IPS DF 4.7 (cell line): Measurements from ENCODE around the gene TTC24.

Source experiments
- DNase-seq: peaks from one replicate; pipeline ENCODE4 v3.0.0-alpha.2; 2013; ENCODE audit warnings: low spot score; ENCODE audit errors: extremely low read depth

Gene TTC24

DNA sequence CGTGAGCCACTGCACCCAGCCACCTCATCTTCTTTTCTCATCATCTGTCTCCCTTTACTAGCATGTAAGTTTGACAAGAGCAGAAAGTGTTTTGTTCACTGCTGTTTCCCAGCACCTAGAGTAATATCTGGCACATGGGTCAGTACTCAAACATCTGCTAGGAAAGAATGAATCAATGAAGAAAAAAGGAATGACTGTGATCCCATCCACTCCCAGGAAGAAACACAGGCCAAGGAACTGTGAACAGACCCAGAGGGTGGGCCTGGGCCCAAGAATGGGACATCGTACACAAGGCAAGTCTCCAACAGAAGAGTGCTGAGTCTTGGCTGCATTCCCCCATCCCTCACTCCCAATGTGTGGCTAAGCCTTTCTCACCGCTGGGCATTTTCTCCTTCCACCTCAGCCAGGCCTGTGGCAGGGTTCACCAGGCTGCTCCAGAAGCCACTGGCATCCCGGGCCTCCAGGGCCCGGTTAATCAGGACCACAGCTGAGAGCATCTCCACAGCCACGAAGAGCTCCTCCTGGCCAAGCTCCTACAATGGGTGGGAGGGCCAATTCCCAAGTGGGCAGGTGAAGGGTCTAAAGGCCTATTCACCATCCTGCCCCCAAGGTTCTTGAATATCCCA lies 25.6 kb upstream of the TTC24 start:
- DNase-seq = no peak

DNA sequence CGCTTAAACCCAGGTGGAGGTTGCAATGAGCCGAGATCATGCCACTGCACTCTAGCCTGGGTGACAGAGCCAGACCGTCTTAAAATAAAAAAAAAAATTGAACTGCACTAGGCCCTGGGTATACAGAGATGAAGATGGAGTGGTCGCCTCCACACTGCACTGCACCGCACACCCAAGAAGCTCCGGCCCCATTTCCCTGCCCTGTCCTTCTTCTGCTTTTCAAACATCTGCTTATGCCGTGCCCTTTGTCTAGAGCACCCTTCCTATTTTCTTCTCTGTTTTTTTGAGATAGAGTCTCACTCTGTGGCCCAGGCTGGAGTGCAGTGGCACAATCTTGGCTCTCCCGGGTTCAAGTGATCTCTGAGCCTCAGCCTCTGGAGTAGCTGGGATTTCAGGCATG lies 24.6 kb upstream of the TTC24 start:
- no peak for DNase-seq

DNA sequence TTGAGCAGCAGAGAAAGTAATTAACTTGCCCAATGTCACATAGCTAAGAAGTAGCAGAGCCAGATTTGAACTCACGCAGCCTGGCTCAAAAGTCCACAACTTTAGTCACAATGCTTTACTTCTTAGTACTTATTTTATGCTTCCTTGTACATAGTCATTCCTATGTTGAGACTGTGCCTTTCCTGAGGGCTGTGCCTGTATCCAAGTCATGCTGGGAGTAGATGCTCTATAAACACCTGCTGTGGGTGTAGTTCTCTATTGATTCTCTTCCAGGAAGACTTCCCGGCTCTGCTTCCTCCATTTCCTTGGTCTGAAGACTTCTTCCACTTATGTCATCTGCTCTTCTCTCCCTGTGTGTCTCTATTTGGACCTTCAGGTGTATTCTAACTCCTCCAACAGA lies 23.8 kb upstream of the TTC24 start:
- DNase-seq = no peak

DNA sequence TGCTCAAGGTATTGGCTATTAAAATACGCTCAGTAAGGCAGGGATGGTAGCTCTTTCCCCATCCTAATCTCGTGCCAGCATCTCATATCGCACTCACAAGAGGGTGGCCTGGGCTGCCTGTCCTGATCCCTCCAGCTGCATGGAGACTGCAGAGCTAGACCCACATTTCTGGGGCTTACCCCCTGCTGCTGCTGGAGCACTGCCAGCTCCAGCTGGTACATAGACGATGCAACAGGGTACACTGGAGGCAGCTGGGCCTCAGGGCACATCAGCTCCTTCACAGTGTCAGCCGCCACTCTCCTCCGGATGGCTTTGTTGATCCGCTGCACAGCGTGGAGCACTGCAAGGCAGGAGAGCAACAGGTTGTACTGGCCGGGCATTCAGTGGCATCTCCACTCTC lies 23.2 kb upstream of the TTC24 start:
- DNase-seq = no peak

DNA sequence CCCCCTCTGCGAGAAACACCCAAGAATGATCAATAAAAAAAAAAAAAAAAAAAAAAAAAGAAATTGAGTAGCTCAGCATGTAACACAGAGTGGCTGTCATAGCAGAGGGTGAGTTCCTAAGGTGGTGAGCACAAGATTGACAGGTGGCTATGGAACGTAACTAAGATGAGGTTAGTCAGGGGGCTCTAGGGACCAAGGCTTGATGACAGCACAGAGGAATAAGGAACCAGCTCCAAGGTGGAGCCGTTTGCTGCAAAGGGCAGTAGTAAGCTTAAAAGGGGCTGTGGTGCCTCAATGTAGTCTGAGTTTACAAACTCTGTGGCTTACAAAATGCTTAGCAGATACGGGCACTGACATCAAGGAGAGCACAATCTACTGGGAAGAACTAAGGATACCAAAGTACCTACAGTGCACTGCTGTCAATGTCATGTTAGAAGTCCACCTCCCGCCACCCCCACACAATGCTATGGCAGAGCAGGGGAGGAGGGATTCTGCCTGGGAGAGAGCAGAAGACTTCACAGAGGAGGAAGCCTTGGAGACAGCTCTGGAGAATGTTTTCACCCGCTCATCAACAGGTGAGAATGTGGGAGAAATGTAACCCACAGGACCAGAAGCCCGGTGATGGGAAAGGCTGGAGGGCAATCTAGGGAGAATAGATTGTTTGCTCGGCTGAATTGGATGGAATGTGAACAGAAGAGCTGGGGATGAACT lies 20.3 kb upstream of the TTC24 start:
- DNase-seq = no peak

DNA sequence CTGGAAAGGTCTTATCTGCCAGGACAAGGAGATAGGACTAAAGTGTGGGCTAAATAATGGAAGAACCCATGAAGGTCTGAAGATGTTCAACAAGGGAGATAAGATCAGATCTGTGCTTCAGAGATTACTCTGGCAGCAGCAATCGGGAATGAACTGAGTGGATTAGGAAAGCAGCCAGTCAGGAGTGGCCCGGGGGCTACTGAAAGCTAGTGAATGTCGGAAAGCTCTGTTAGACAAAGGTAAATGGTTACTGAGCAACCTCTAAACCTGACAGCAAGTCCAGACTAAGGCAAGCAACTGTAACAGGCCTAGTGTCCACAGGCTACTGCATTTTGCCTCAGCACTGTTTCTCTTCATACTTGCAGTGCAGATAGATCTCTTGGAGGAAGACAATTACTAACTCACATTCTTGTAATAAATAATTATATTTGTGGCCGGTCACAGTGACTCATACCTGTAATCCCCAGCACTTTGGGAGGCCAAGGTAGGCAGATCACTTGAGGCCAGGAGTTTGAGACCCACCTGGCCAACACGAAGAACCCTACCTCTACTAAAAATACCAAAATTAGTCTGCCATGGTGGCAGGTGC lies 19.6 kb upstream of the TTC24 start:
- DNase-seq = no peak

DNA sequence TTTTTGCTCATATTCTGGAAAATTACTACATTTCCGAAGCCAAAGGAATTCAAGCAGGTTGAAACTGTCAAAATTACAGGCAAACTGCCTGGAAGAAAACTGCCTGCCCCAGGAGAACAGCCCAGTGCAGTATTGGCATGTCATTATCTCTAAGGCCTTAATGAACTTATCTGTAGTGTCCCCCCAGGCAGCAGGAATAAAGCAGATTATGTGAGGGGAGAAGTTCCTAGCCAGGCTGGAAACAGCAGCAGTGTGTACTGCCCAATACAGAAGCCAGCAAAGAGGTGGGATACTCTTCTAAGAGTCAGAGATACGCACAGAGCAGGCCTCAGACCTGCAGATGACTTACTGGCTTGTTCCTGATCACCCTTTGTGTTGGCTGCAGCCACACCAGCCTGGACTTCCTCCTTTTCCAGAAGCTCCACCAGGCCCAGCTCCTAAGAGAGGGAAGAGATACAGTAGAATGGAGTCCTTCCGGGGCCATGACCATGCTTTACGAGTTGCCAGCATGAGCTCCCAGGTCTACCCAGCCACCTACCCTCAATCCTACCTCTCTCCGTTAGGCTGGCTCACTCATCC lies 18.8 kb upstream of the TTC24 start:
- DNase-seq = no peak

DNA sequence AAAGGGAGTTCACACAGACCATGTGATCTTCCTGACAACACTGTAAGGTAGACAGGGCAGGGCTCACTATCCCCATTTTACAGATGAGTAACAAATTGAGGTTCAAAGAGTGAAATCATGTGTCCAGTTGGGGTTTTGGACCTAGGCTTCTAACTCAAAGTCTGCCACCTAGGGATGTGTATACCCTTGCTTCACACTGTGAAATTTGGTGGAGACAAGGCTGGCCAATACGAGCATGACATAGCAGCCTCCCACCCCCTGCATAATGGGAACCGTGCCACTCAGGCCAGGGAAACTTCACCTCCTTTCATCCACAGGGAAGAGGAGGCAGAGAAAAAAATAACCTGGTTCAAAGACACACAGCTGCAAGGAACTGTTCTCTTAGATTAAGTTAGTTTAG lies 14.0 kb upstream of the TTC24 start:
- DNase-seq = no peak

DNA sequence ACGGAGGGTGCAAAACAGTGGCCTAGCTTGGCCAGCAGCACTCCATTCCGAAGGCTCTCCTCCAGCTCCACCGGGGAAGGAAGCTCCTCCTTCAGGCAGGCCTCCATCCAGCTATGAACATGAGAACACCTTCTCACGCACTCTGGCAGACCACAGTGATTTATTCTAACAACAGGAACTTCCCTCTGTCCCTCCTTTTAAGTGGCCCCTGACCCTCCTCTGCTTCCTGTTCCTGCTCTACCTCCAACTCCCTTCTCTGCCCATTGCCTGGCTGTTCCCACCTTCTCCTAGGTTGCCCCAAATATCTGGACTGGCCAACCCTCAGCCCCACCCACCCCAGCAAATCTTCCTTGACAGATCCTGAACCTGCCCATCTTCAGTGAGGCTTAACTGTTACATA lies 13.1 kb upstream of the TTC24 start:
- DNase-seq = no peak

DNA sequence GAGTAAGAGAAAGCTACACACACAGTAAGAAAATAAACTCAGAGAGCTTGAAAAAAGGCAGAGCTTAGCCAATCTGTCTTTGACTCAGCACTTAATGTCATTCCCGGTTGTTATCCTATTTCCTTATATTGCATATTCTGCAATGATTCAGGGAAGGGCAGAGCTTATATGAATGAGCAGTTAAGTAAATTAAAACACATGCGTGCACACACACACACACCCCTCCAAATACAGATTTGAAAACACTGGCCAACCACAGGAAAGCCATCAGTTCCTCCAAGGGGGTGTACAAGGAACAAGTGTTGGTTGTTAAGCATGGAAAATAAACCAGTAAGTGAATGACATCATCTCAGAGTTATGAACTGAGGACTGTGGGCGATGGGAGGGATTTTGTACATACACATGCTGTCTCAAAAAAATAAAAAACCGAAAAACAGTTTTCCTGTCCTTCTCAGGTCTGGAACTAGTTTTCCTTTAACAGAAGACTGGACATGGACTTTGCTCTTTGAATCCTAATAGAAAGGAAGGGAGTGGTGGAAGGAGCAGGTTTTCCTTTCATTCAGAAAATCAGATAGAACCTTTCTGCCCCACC lies 8.2 kb upstream of the TTC24 start:
- DNase-seq = no peak

DNA sequence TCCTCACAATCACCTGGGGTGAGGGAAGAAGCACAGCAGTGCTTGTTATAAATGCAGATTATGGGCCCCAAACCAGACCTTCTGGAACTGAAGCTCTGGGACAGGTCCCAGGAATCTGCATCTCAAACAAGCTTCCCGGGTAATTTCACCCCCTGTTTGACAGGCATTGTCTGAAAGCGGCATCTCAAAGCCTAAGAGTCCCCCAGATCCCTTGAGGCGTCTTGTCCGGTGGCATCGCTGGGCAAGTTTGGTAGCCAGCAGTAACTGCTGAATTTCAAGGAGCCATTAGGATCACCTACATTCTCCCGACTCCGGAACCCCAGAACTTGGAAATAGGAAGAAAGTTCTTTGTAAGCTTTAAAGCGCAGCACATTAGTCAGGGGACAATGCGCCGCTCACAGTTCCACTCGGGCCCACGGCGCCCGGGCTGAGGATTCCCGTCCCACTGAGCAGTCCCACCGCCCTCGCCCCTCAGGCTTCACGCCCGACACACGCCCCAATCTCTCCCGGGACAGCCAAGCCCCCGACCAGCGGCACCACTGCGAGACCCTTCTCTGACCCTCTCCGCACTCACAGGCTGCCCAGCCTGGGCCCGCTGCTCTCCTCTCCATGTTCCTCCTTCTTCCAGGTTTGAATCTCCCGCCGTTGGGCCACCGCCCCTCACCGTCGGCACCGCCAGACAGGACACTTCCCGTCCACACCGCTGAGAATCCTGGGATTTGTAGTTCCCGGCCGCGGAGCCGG lies 7.4 kb upstream of the TTC24 start, which contains the start of gene IQGAP3:
TSS of gene IQGAP3 (minus strand) at position 647 of the 744 bp plus-strand sequence. CDS start at position 611, 36 bp downstream.
- no peak for DNase-seq

DNA sequence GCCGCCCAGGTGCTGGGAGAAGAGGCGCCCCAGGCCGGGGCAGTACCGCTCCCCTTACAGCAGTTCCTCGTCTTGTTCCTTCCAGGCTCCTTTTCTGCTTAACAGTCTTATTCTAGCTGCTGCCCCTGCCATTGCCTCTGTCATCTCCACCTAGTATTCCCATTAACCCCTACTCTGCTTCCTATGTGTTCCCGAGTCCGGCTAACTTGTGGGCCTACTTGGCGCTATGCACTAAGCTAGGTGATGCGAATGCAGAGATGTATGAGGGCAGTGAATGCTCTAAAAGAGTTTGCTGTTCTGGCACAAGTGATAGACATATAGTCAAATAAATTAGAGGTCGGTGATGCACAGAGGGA lies 6.9 kb upstream of the TTC24 start:
- DNase-seq = no peak

DNA sequence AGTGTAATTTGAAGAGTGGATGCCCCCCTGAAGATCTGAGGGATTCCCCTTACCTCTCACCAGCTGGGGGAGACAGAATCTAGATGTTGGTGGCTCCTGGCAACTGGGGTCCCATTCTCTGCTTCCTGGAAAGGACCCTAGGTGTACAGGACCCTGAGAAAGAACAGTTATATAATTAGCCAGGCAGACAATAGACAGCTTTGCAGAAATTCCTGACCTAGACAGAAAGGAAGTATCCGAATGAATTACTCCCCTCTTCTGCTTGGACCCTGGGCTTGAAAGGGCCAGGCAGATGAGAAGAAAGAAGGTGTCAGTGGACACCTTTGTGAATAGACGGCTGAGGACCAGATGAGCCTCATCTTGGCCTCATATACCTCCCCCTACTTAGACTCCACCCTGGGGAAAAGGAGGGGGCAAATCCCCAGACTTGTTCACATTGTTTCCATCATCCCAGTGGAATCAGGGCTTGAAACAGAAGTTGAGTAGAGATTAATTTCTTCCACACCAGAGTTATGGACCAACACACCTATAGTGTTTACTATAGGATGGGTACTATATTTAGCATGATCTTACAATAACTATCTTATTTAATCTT lies 5.4 kb upstream of the TTC24 start:
- no peak for DNase-seq

DNA sequence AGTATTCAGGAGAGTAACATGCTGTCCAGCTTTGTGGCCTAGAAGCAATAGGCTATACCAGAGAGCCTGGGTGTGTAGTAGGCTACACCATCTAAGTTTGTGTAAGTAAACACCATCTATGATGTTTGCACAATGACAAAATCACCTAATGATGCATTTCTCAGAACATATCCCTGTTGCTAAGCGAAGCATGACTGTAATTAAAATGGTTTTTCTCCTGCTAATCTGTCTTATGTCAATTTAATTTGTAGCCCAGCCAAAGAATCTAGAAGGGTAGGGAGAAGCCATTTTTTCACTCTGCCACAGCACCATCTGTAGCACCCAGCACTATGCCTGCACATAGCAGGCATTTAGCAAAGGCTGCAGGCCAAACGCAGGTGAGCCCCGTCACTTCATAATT lies 2.0 kb upstream of the TTC24 start:
- DNase-seq = no peak

DNA sequence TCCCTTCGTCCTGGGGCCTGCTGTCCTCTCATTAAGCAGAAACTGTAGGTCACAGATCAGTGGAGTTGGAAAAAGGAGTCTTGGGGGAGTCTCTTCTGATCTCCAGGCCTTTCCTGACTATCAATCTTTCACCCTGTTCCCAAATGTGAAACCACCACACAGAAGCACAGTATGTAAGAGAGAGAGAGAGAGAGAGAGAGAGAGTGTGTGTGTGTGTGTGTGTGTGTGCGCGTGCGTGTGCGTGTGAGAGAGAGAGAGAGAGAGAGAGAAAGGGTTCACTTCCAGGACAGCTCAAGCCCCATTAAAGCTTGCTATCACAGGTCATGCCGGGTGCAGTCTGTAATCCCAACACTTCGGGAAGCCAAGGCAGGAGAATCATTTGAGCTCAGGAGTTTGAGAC lies 1.5 kb upstream of the TTC24 start:
- DNase-seq = no peak

DNA sequence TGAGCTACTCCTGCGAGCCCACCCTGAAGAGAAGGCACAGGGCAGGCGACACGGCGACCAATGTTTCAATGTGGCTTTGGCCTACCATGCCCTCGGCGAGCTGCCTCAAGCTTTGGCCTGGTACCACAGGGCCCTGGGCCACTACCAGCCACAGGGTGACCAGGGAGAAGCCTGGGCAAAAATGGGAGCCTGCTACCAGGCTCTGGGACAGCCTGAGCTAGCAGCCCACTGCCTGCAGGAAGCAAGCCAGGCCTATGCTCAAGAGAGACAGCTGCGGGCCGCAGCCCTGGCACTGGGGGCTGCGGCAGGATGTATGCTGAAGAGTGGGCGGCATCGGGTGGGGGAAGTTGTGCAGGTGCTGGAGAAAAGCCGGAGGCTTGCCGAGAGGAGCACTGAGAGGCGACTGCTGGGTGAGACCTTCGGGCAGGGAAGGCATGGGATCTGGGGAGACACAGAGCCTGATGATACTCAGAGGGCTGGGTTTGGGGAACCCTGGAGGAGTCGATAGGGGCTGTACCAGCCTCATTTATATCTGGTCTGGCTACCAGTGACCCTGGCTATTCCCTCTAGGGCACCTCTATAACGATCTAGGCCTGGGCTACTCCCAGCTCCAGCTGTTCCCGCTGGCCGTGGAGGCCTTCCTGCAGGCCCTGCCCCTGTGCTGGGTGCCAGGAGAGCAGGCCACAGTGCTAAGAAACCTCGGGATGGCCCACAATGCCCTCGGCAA lies 2.3 kb downstream of the TTC24 start:
- no peak for DNase-seq

DNA sequence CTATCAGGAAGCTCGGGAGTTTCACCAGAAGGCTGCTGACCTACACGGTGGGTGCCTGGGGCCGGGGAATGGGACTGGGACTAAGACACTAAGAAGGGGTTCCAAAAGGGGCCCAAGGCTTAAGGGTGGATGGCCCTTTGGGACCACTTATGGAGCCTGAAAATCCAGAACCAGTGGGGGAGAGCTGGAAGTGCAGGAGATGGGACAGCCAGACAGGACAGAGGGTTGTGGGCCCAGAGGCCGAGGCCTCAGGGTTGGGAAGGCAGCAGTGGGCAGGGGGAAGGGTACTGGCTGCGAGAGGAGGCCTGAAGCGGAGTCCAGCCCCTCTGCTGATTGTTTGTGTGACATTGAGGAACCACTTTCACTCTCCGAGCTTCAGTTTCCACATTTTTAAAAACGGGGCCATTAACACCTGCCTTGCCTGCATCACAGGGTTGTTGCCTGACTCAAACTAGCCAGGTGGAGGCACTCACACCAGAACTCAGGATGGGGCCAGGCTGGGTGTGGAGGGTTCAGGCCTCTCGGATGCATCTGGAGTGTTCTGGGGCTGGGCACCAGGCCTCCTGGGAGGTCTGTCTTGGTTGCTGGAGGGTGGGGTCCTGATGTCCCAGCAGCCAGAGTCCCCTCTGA lies 3.0 kb downstream of the TTC24 start:
- DNase-seq = no peak

DNA sequence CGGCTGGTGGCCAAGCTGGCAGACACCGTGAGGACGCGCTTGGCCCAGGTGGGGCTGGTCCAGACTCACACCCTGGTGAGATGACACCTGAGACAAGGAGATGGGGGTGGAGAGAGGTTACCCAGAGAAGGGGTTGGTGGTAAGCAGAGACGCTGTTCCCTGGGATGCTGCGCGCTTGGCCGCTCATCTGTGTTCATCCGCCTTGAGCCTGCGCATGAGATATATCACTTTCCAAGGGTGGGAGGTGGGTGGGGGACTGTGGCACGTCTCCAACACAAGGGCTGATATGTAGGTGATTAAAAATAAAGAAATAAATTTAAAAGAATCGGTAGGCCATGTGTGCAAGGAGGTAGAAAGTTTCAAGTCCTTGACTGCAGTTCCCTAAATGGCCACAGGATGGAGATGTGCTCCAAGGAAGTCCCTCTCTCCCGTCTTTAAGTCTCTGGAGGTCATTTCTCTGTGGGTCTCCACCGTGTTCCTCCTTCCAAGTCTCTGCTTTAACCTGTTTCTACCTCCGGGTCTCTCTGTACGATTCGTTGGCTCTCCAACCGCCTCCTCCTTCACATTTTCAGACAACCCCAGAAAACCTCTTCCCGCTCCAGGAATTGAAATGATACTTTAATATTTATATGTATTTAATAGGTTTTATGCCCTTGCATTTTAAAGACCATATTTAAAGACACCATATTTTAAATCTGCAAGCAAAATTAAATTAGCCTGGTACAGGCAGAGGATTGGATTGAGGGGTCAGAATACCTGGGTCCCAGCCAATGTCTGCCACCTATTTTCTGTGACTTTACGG lies 4.5 kb downstream of the TTC24 start:
- no peak for DNase-seq

DNA sequence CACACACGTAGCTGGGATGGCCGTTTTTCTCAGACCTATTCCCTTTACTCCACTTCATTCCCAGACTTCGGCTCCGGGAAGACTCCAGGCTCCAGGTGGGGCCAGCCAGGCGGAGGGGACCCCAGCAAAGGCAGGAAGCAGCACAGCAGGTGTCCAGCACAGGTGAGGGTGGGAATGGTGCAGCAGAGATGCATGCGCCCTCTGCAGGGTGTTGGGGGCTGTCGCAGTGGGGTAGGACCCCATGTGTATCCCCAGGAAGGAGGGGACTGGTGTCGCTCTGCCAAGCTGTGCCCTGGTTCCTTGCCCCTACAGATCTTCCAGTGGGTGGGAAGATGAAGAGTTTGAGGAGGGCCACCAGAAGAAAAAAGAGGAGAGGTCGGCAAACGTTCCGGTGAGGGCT lies 5.3 kb downstream of the TTC24 start:
- DNase-seq = no peak
